Endodermal cell (in vitro differentiated cells): ENCODE data around the gene SLC5A9. TPM values are rescaled to one million over a fixed set of nuclear protein-coding genes. Genes with fewer than 3 reads are reported as not detected.

Experiments used
- DNase-seq: peaks from one replicate; pipeline ENCODE4 v3.0.0-alpha.2; 2017
- H3K27ac ChIP-seq: 2 replicates; pipeline ENCODE4 v1.5.1; 2013; ENCODE audit warnings: mild to moderate bottlenecking, low read depth, low read length, moderate library complexity
- H3K27me3 ChIP-seq: 2 replicates; pipeline ENCODE4 v1.6.1; 2013; ENCODE audit warnings: mild to moderate bottlenecking, low read length, moderate library complexity; ENCODE audit not compliant: insufficient read depth, control insufficient read depth, poor library complexity, severe bottlenecking
- H3K36me3 ChIP-seq: 2 replicates; pipeline ENCODE4 v1.7.0; 2013; ENCODE audit warnings: mild to moderate bottlenecking, low read length, moderate library complexity; ENCODE audit not compliant: control insufficient read depth, insufficient read depth
- H3K4me1 ChIP-seq: one replicate; pipeline ENCODE4 v1.7.0; 2013; ENCODE audit warnings: low read length; ENCODE audit not compliant: control insufficient read depth, insufficient read depth
- H3K4me3 ChIP-seq: 2 replicates; pipeline ENCODE4 v1.5.1; 2013; ENCODE audit warnings: mild to moderate bottlenecking, low read length, moderate library complexity
- H3K9ac ChIP-seq: 2 replicates; pipeline ENCODE4 v1.6.1; 2013; ENCODE audit warnings: mild to moderate bottlenecking, low read length, moderate library complexity; ENCODE audit not compliant: poor library complexity, severe bottlenecking; ENCODE audit errors: extremely low read depth
- H3K9me3 ChIP-seq: 2 replicates; pipeline ENCODE4 v1.6.1; 2013; ENCODE audit warnings: mild to moderate bottlenecking, low read length, moderate library complexity; ENCODE audit not compliant: control insufficient read depth
- H3K27ac Mint-ChIP-seq: 2 replicates; pipeline ENCODE4 v1.8.0; 2020; ENCODE audit warnings: mixed read lengths
- H3K27me3 Mint-ChIP-seq: 2 replicates; pipeline ENCODE4 v1.8.0; 2021; ENCODE audit warnings: mild to moderate bottlenecking, mixed read lengths; ENCODE audit not compliant: insufficient read depth
- H3K36me3 Mint-ChIP-seq: 2 replicates; pipeline ENCODE4 v1.8.0; 2020; ENCODE audit warnings: low read depth, mixed read lengths
- H3K4me1 Mint-ChIP-seq: 2 replicates; pipeline ENCODE4 v1.8.0; 2020; ENCODE audit warnings: mixed read lengths
- H3K4me3 Mint-ChIP-seq: 2 replicates; pipeline ENCODE4 v1.8.0; 2020; ENCODE audit warnings: mild to moderate bottlenecking, moderate library complexity, mixed read lengths
- H3K9me3 Mint-ChIP-seq: 2 replicates; pipeline ENCODE4 v1.8.0; 2020; ENCODE audit warnings: mild to moderate bottlenecking, mixed read lengths
- CTCF ChIP-seq: fragments of 200-600 bp; sonication (generic); conservative IDR thresholded peaks from 2 replicates; pipeline ENCODE4 v1.5.0; 2021; ENCODE audit warnings: antibody characterized with exemption, mild to moderate bottlenecking
- WGBS, 2 experiments: methylation state at CpG; one replicate each; pipeline versions ENCODE4 v1.1.5 to v1.1.7; 2013; ENCODE audit warnings: missing lambda C conversion rate in 2 of 2, mixed read lengths in 1 of 2; ENCODE audit not compliant: insufficient coverage in 1 of 2, insufficient read length in 1 of 2; 5-methylcytosine and 5-hydroxymethylcytosine counted together
- total RNA-seq, 2 donors: library from RNA; stranded (reverse); fragmentation: NEBNext Ultra II Directional in 1 of 2; extraction: Animal tissue kit (Norgen Biotek cat#: 25700) in 1 of 2; gene quantifications; 2 replicates in 1 of 2; 3 replicates in 1 of 2; pipeline ENCODE4 v1.2.1, GENCODE V29; 2021

Gene SLC5A9
- total RNA-seq, 2 donors from 2014 or later, result 52.4 to 114 TPM

GRCh38 chr1:48245106-48245505 is 22.6 kb downstream of the SLC5A9 start:
- no peak for TF ChIP-seq CTCF
- no peaks in the 10 kb centered on the region for H3K9me3 ChIP-seq
- H3K4me1 ChIP-seq, result peaks cover 11% of the 10 kb centered on the region
- Mint-ChIP-seq H3K36me3 (peaks cover 64% of the 10 kb centered on the region), H3K4me3 (no peak overlapping the region), H3K9me3 (no peaks in the 10 kb centered on the region), H3K4me1 (peaks cover 23% of the 10 kb centered on the region), H3K27me3 (no peaks in the 10 kb centered on the region), H3K27ac (no peak overlapping the region)
- H3K4me3 ChIP-seq, result no peak overlapping the region
- H3K27ac ChIP-seq, result no peak overlapping the region
- WGBS, 2 experiments, result 93 to 100% methylated on average over 1 to 2 of the region's 2 CpGs
- H3K9ac ChIP-seq, result no peak overlapping the region
- DNase-seq, result no peak
- peaks cover 26% of the 10 kb centered on the region for H3K36me3 ChIP-seq
- H3K27me3 ChIP-seq, result no peaks in the 10 kb centered on the region

GRCh38 chr1:48246727-48247126 is 24.2 kb downstream of the SLC5A9 start:
- Mint-ChIP-seq H3K9me3 (no peaks in the 10 kb centered on the region), H3K27me3 (no peaks in the 10 kb centered on the region), H3K27ac (no peak overlapping the region), H3K4me3 (no peak overlapping the region), H3K36me3 (peaks cover 48% of the 10 kb centered on the region), H3K4me1 (peaks cover 28% of the 10 kb centered on the region)
- no peak for DNase-seq
- no peaks in the 10 kb centered on the region for H3K9me3 ChIP-seq
- WGBS, 2 experiments, result 91 to 100% methylated on average over 1 of the region's 1 CpG
- H3K36me3 ChIP-seq, result peaks cover 18% of the 10 kb centered on the region
- H3K4me1 ChIP-seq, result peaks cover 11% of the 10 kb centered on the region
- H3K9ac ChIP-seq, result no peak overlapping the region
- TF ChIP-seq CTCF, result no peak
- no peak overlapping the region for H3K27ac ChIP-seq
- no peaks in the 10 kb centered on the region for H3K27me3 ChIP-seq
- H3K4me3 ChIP-seq, result no peak overlapping the region

- Histone ChIP-seq H3K4me1 (peaks cover 11% of the 10 kb centered on the region), H3K27me3 (no peaks in the 10 kb centered on the region), H3K4me3 (no peak overlapping the region), H3K27ac (no peak overlapping the region), H3K9ac (no peak overlapping the region), H3K36me3 (peaks cover 13% of the 10 kb centered on the region), H3K9me3 (no peaks in the 10 kb centered on the region)
- peak overlapping the region; percentile 69 for H3K27ac Mint-ChIP-seq
- no peak for DNase-seq
- peaks cover 39% of the 10 kb centered on the region for H3K36me3 Mint-ChIP-seq
- H3K9me3 Mint-ChIP-seq, result no peaks in the 10 kb centered on the region
- no peak overlapping the region for H3K4me3 Mint-ChIP-seq
- no peaks in the 10 kb centered on the region for H3K27me3 Mint-ChIP-seq
- WGBS, 2 experiments, result 90 to 95% methylated on average over 2 to 4 of the region's 4 CpGs
- peaks cover 30% of the 10 kb centered on the region for H3K4me1 Mint-ChIP-seq
- TF ChIP-seq CTCF, result no peak
These were observed 25.8 kb downstream of the SLC5A9 start for GRCh38 chr1:48248356-48248755.
